NCI-H128 (cell line): ENCODE results near the gene UGGT2.
"Not testable (repeated sequence)": the region's sequence is repeated elsewhere in the genome, so short reads cannot be mapped to it uniquely, and the experiment has no call there.

Source experiments
- DNase-seq: peaks from one replicate; lab custom pipeline; 2025; ENCODE audit not compliant: unreplicated experiment; lab: John Stamatoyannopoulos, UW

The UGGT2 gene

DNA sequence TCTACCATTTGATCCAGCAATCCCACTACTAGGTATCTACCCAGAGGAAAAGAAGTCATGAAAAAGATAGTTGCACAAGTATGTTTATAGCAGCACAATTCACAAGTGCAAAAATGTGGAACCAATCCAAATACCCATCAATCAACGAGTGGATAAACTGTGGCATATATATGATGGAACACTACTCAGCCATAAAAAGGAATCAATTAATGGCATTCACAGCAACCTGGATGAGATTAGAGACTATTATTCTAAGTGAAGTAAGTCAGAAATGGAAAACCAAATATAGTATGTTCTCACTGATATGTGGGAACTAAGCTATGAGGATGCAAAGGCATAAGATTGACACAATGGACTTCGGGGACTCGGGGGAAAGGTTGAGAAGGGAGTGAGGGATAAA is 1.3 kb downstream of the UGGT2 start:
- not testable (repeated sequence) for DNase-seq

DNA sequence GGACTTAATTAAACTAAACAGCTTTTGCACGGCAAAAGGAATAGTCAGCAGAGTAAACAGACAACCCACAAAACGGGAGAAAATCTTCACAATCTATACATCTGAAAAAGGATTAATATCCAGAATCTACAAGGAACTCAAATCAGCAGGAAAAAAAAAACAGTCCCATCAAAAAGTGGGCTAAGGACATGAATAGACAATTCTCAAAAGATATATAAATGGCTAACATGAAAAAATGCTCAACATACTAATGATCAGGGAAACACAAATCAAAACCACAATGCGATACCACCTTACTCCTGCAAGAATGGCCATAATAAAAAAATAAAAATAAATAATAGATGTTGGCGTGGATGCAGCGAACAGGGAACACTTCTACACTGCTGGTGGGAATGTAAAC is 1.7 kb downstream of the UGGT2 start:
- DNase-seq = not testable (repeated sequence)

- not testable (repeated sequence) for DNase-seq
These were observed 2.2 kb downstream of the UGGT2 start for GRCh38 chr13:96050955-96051354.

DNA sequence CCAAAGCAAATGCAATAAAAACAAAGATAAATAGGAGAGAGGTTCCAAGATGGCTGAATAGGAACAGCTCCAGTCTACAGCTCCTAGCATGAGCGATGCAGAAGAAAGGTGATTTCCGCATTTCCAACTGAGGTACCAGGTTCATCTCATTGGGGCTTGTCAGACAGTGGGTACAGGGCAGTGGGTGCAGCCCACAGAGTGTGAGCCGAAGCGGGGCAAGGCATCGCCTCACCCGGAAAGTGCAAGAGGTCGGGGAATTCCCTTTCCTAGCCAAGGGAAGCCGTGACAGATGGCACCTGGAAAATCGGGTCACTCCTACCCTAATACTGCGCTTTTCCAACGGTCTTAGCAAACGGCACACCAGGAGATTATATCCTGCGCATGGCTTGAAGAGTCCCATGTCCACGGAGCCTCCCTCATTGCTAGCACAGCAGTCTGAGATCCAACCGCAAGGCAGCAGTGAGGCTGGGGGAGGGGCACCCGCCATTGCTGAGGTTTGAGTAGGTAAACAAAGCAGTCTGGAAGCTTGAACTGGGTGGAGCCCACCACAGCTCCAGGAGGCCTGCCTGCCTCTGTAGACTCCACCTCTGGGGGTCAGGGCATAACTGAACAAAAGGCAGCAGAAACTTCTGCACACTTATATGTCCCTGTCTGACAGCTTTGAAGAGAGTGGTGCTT is 6.6 kb downstream of the UGGT2 start:
- not testable (repeated sequence) for DNase-seq

DNA sequence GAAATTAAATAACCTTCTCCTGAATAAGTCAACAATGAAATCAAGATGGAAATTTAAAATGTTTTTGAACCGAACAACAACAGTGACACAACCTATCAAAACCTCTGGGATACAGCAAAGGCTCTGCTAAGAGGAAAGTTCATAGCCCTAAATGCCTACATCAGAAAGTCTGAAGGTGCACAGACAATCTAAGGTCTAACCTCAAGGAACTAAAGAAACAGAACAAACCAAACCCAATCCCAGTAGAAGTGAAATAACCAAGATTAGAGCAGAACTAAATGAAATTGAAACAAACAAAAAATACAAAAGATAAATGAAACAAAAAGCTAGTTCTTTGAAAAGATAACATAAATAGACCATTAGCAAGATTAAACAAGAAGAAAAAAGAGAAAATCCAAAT is 9.0 kb downstream of the UGGT2 start:
- DNase-seq = no peak

GRCh38 chr13:96041326-96042110 is 11.7 kb downstream of the UGGT2 start:
- DNase-seq = no peak

GRCh38 chr13:96036515-96036914 is 16.7 kb downstream of the UGGT2 start:
- no peak for DNase-seq

GRCh38 chr13:96034662-96035061 is 18.5 kb downstream of the UGGT2 start:
- DNase-seq = no peak

- no peak for DNase-seq
These were observed 19.8 kb downstream of the UGGT2 start for GRCh38 chr13:96033220-96034015.

DNA sequence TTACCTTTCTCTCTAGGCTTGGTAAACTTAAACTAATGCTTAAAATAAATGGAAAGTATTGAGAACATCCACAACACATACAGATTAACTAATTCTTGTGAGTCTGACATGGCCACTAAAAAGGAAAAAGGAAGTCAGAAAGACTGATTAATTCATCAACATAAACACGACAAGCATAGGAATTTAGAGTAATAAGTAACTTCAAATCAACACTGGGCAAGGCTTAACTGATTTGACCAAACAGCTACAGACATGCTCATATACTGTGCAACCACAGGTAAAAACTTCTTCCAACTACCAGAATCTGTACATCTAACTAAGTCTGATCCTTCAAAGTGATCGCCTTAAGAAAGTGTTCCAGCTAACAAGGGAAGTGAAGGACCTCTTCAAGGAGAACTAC is 20.5 kb downstream of the UGGT2 start:
- no peak for DNase-seq

- DNase-seq = no peak
These were observed 24.2 kb downstream of the UGGT2 start for GRCh38 chr13:96029002-96029401.

DNA sequence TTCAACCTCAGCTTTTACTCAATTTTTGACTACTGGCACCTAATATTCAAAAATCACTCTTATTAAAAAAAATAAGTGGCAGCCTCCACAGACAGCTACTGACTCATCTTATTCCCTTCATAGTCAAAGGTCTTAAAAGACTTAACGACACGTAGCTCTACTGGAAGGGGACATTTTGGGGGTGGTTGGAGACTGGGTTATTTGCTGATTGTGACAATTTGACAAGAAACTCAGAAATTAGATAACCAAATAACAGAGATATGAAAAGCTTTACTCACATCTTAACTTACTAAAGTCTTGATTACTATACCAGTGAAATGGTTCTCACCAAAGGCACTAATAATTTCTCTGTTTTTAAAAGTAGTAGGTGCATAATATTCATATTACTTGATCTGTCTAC is 25.7 kb downstream of the UGGT2 start:
- no peak for DNase-seq

- DNase-seq = no peak
These were observed 27.9 kb downstream of the UGGT2 start for GRCh38 chr13:96025283-96025682.

DNA sequence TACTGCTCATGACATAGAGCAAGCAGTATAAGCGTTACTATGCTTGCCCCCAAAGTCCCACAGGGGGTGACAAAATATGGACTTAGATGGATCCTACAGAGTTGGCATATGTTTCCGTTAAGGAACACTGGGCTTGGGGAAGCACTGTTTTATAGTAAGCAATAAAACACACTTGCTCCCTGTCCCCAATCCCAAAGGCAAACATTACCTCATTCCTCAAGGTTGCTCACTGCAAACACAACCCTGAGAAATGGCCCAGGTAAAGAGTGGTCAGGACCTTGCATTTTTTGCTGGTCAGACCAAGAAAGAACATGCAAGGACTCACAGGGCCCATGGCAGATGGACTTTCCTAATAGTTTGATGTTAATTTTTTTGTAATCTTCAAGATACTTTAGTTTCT is 32.3 kb downstream of the UGGT2 start:
- DNase-seq = no peak

GRCh38 chr13:96020155-96020575 is 33.0 kb downstream of the UGGT2 start:
- DNase-seq = no peak

DNA sequence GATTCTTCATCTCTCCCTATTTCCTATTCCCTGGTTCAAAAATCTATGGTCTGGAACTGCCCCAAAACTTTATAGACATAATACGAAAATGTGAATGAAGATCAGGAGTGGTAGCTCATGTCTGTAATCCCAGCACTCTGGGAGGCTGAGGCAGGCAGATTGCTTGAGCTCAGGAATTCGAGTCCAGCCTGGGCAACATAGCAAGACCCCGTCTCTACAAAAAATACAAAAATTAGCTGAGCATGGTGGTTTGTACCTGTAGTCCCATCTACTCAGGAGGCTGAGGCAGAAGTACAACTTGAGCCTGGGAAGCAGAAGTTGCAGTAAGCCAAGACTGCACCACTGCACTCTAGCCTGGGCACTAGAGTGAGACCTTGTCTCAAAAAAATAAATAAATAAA is 35.1 kb downstream of the UGGT2 start:
- no peak for DNase-seq

DNA sequence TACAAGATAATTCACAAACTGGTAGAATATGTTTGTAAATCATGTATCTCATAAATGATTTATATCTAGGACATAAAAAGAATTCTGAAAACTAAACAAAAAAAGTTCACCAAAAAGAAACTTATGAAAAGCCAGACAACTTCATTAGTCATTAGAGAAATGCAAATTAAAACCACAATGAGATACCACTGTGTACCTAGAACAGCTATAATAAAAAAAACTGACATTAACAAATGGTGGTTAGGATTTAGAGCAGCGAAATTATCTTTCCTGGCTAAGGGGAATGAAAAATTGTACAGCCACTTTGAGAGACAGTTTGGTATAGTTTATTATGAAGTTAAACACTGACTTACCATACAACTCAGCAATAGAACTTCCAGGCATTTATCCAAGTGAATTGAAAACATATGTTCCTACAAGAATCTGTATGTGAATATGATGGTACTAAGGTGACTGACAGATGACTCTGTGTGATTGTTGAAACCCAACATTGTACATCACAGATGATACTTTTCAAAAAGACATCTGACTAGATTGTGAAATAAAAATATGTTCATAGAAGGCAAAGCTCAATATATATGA is 41.8 kb downstream of the UGGT2 start:
- DNase-seq = no peak

DNA sequence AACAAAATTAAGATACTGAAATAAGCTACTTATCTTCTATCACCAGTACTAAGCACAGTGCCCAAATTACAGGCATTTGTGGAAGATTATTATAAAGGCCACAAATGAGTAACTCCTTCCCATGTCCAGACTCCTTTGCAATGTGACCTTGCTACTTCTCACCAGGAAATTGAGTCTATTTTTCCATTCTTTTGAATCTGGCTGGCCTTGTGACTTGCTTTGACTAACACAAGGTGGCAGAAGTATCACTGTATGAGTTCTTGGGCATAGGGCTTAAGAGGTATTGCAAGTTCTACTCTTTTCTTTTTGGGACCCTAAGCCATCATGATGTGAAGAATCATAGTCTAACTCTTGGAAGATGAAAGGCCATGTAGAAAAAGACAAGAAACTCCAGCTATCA is 49.9 kb downstream of the UGGT2 start:
- DNase-seq = no peak

GRCh38 chr13:96002322-96003131 is 50.7 kb downstream of the UGGT2 start:
- no peak for DNase-seq

GRCh38 chr13:96000069-96000468 is 53.1 kb downstream of the UGGT2 start:
- DNase-seq = no peak

- no peak for DNase-seq
These were observed 65.4 kb downstream of the UGGT2 start for GRCh38 chr13:95987841-95988240.
